GM12865 (cell line): Measurements from ENCODE around the gene FADS6.

Experiments used
- DNase-seq: peaks from one replicate; pipeline ENCODE4 v3.0.0; 2010; ENCODE audit warnings: low read depth
- H3K4me3 ChIP-seq: 2 replicates; pipeline ENCODE4 v1.5.1; 2011; ENCODE audit warnings: mild to moderate bottlenecking, low read depth, low read length, control low read depth
- TF ChIP-seq, protein P1 (sequence below): IDR thresholded peaks from 2 replicates; pipeline ENCODE4 v1.5.1; 2011; ENCODE audit warnings: low read length, control low read depth, low read depth, inconsistent platforms; ENCODE audit not compliant: insufficient read depth; ENCODE audit errors: missing control alignments

FADS6 gene

DNA sequence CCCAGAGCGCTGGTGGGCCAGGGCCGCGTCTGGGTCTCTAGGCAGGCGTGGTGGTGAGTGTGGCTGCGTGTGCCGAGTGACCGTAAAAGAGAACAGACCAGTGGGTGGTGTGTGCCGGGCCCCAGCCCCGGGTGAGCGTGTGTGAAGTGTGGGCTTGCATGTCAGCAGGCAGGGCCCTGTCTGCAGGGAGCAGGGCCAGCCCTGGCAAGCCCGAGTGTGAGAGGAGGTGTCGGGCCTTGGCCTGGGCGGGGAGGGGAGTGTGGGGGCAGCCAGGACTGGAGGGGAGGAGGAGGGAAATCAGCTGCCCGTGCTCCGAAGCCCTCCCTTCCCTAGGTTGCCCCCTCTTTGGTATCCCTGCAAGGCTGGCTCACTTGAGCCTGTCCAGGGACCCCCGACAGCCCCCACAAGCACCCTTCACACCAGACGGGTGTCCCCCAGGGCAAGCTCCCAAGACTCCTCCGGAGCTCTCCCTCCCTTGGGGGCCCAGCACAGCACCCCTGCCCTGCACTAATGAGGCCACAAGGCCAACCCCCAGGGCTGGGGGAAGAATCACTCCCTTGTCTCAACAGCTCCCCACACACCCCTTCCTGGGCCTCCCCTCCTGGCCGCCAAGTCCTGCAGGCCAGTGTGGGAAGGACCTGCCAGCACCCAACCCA lies 27.7 kb upstream of the FADS6 start:
- H3K4me3 ChIP-seq, result no peak overlapping the region
- no peak for DNase-seq
- TF ChIP-seq, protein P1, sequence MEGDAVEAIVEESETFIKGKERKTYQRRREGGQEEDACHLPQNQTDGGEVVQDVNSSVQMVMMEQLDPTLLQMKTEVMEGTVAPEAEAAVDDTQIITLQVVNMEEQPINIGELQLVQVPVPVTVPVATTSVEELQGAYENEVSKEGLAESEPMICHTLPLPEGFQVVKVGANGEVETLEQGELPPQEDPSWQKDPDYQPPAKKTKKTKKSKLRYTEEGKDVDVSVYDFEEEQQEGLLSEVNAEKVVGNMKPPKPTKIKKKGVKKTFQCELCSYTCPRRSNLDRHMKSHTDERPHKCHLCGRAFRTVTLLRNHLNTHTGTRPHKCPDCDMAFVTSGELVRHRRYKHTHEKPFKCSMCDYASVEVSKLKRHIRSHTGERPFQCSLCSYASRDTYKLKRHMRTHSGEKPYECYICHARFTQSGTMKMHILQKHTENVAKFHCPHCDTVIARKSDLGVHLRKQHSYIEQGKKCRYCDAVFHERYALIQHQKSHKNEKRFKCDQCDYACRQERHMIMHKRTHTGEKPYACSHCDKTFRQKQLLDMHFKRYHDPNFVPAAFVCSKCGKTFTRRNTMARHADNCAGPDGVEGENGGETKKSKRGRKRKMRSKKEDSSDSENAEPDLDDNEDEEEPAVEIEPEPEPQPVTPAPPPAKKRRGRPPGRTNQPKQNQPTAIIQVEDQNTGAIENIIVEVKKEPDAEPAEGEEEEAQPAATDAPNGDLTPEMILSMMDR, result no peak

- no peak for DNase-seq
These were observed 27.2 kb upstream of the FADS6 start for GRCh38 chr17:74920642-74921025.

DNA sequence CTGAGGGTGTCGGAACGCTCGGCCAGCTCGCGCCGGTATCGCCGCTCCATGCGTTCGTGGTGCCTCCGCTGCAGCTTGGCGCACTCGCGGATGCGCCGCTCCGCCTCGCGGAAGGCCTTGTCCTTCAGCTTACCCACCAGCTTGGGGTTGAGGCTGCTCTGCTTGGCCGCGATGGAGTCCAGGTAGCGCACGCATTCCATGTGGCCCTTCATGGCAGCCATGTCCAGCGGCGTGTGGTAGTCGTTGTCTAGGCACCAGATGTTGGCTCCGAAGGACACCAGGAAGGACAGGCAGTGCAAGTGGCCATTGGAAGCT lies 26.8 kb upstream of the FADS6 start:
- no peak overlapping the region for H3K4me3 ChIP-seq
- no peak for DNase-seq
- TF ChIP-seq, protein P1, result no peak

More at GRCh38 chr17:74920642-74921025, 27.2 kb upstream of the FADS6 start:
- H3K4me3 ChIP-seq, result no peak overlapping the region
- TF ChIP-seq, protein P1, result no peak

DNA sequence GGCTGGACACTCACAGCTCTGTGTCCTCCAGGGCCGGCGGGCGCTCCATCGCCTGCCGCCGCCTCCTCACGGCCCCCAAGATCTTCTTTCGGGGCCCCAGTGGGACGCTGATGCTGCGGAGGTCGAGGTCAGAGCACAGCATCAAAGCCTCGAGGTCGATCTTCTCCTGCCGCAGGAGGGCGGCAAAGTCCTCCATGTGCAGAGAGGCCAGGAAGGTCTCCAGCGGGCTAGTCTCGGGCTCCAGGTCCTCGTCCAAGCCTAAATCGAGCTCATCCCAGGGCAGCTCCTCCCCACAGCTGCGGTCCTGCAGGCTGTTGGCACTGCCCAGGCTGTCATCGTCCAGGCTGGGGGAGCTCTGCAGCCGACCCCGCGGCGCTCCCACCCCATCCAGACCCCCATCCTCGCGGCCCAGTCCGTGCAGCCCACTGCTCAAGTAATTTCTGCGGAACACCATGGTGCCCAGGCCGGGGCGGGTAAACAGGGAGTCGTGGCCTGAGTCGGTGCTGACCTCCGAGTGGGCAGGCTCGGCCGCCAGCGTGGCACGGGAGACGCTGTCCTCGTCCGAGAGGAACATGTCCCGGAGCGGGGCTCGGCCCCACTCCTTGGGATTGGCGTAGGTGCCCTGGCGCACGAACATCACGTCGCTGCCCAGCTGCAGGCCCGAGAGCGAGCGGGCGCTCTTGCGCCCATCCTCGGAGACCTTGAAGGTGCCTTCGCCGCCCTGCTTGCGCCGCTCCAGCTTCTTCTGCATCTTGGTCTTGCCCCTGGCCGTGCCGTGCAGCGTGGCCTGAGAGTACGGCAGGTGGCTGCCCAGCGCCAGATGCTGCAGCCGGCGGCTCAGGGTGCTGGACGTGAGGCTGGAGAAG lies 26.2 kb upstream of the FADS6 start:
- DNase-seq, result peak; percentile 34
- H3K4me3 ChIP-seq, result no peak overlapping the region
- TF ChIP-seq, protein P1, result peak; percentile 39

DNA sequence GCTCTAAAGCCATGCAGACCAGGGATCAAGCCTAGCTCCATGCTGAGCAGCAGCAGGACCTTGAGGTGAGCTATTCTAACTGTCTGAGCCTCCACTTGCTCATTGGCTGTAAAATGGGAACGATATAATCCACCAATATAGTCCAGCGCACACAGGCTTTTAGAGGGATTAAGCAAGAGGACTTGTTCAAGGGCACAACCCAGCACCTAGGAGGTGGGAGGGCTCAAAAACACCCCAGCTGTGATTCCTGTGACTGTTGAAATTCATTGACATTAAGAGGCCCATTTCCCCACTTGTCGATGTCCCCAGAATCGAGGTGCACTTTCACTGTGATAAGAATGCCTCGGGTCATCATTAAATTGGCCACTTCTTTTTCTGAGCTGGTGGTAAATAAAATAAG lies 25.5 kb upstream of the FADS6 start:
- TF ChIP-seq, protein P1, result no peak
- no peak overlapping the region for H3K4me3 ChIP-seq
- no peak for DNase-seq

DNA sequence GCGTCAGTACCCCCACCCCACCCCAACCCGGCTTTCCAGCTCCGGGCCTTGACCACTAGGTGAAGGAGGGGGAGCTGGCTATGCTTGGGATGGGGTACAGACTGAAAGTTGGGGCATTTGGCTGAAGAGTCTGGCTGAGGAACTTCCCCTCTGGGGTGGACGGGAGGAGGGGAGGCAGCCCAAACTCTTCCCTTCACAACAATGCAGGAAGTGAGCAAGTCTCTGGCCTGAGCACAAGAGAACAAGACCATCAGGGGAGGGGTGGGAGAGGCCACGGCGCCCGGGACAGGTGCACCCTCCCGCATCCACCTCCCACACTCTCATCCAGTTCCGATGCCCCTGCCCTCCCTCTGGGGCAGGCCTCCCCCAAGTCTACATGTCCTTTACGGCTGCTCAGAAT lies 24.0 kb upstream of the FADS6 start:
- H3K4me3 ChIP-seq, result no peak overlapping the region
- DNase-seq, result no peak
- TF ChIP-seq, protein P1, result no peak
